Activated CD4-positive, alpha-beta T cell treated with anti-CD3 and anti-CD28 coated beads, Interleukin-2, Interleukin-6, amounts not matched to agents 100 ng/mL and 50 ng/mL, durations not matched to agents 16 hours and 8 hours (primary cell): ENCODE results near the gene NKX6-1.

ENCODE experiments used
- DNase-seq: peaks from one replicate; pipeline ENCODE4 v3.0.0-alpha.2; 2020

NKX6-1 gene

GRCh38 chr4:84472154-84472553, 26.9 kb downstream of the NKX6-1 start:
- DNase-seq = no peak

DNA sequence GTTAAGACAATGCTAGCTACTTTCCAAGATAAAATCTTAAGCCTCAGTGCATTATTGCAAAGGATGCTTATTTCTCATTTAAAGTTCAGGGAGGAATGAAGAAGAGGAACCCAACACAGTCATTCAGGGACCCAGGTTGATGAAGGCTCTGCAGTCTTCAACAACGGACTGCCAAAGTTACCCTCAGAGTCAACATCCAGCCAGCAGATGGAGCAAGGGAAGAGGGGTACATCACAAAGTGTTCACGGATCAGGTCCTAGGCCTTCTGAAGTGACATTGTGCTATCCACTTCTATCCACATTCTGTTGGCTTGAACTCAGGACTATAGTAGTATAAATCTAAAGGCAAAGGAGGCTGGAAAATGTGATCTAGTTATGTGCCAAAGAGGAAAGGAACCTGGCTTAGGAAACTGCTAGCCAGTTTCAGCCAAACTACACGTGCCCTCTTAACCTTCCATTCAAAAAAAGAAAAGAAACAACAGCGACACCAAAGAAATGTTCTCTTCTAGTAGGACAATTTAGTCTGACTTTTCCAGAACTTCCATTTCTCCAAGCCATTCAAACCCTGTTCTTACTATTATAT, 28.8 kb downstream of the NKX6-1 start:
- DNase-seq = peak; percentile 6

- no peak for DNase-seq
Measured at GRCh38 chr4:84467601-84468000, 31.5 kb downstream of the NKX6-1 start.

- no peak for DNase-seq
Measured at GRCh38 chr4:84459783-84460182, 39.3 kb downstream of the NKX6-1 start.

DNA sequence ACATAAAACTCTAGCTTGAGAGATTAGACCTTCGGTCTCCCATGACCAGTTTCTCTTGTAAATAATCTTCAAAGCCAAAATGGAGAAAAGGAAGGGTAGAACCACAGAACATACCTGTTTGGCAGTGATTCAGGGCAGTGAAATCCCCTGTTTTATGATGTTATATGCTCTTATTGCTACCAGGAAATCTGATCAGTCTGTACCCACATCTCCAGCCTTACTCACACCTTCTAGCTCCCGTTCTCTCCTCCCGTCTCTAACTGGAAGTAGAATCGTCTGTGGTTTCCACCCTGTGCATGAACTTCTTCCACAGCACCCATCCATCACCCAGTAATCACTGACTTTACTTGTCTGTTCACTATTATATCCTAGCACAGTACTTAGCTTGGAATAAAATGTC, 42.9 kb downstream of the NKX6-1 start:
- DNase-seq = no peak

- no peak for DNase-seq
Measured at GRCh38 chr4:84455697-84456096, 43.4 kb downstream of the NKX6-1 start.

DNA sequence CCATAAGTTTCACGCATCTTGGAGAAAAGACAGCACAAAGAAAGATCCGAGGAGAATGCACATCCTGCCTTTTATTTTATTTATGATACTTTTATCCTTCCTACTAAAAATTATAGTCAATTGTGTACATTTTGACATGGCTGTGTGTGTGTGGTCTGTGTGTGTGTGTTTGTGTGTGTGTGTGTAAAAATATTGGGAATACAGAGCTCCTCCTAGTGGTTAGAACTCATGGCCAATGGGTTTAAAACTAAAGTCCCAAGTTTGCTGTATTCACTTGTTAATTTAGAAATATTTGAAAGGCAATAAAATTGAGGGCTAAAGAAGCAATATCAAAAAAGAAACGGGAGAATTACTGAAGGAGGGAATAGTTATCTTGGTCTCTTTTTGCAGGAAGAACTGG, 47.5 kb downstream of the NKX6-1 start:
- DNase-seq = no peak

GRCh38 chr4:84443523-84443922, 55.6 kb downstream of the NKX6-1 start:
- DNase-seq = no peak

DNA sequence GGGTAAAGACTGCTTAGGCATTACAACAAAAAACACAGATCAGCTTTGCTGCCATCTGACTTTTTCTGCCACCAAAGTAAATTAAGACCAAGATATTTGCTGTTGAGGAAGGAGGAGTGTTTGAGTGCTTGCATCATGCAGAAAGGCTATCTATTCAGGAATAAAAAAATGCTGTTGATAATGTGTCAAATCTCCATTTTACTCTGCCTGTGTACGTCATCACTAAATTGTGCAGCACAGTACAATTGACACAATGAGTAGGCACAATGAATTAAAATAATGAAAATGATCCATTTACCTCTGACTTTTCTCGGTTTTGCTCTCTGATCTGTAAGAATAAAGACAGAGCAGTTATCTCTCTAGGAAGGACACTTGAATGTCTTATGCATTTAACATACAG, 56.3 kb downstream of the NKX6-1 start:
- DNase-seq = no peak
